ENCODE results near the gene TTLL11. TPM values are rescaled to one million over a fixed set of nuclear protein-coding genes. Genes with fewer than 3 reads are reported as not detected.

The TTLL11 gene
- total RNA-seq, 1 experiment from 2014 or later = 1.5 TPM

GRCh38 chr9:122080986-122081385, 12.1 kb downstream of the TTLL11 start:
- Histone ChIP-seq H4K5ac (ENCODE audit: insufficient read length, low read depth, low read length) (no peak overlapping the region), H3K4ac (ENCODE audit: low read depth, low read length) (no peak overlapping the region), H2BK15ac (ENCODE audit: low read depth, low read length) (no peak overlapping the region), H2BK5ac (ENCODE audit: insufficient read length, low read length) (no peak overlapping the region), H2AFZ (ENCODE audit: low read length) (no peak overlapping the region), H3K23ac (ENCODE audit: insufficient read length, low read depth, low read length) (no peak overlapping the region), H2AK5ac (ENCODE audit: insufficient read length, low read length) (no peak overlapping the region), H3T11ph (ENCODE audit: low read length) (no peak overlapping the region), H4K20me1 (ENCODE audit: control insufficient read depth, insufficient read depth, insufficient read length) (no peaks in the 10 kb centered on the region), H3K4me1 (ENCODE audit: insufficient read depth, low read length) (no peaks in the 10 kb centered on the region), H3K56ac (ENCODE audit: insufficient read length, low read depth, low read length) (no peak overlapping the region), H3K18ac (ENCODE audit: insufficient read length, low read depth, low read length) (no peak overlapping the region), H3K79me2 (ENCODE audit: insufficient read depth, low read length) (no peaks in the 10 kb centered on the region), H4K91ac (ENCODE audit: insufficient read length, low read depth, low read length) (no peak overlapping the region), H3K23me2 (ENCODE audit: insufficient read length, low read depth, low read length, poor library complexity, severe bottlenecking) (no peaks in the 10 kb centered on the region), H3K4me2 (ENCODE audit: insufficient read depth, insufficient read length, low read length) (no peak overlapping the region), H3K9me3 (ENCODE audit: control insufficient read depth, low read depth, low read length) (no peaks in the 10 kb centered on the region), H4K8ac (replicated peaks; ENCODE audit: insufficient read length, low read depth, low read length) (no peak overlapping the region), H3K79me1 (ENCODE audit: insufficient read depth, low read depth, low read length, poor library complexity, severe bottlenecking) (no peaks in the 10 kb centered on the region), H3K14ac (ENCODE audit: insufficient read depth, low read length) (no peak overlapping the region), H2BK120ac (ENCODE audit: low read depth, low read length, poor library complexity, severe bottlenecking) (no peak overlapping the region), H3K27ac (ENCODE audit: insufficient read length, low read depth, low read length) (no peak overlapping the region), H3K9ac (ENCODE audit: extremely low read depth, insufficient read length, low read length) (no peak overlapping the region), H2BK20ac (ENCODE audit: low read depth, low read length, poor library complexity, severe bottlenecking) (no peak overlapping the region), H3K27me3 (ENCODE audit: insufficient read depth, low read length) (no peaks in the 10 kb centered on the region), H2BK12ac (ENCODE audit: insufficient read length, low read depth, low read length) (no peak overlapping the region)
- Mint-ChIP-seq H3K4me1 (no peaks in the 10 kb centered on the region), H3K27me3 (ENCODE audit: low read depth) (peaks cover 7% of the 10 kb centered on the region), H3K4me3 (no peak overlapping the region), H3K9me3 (peaks cover 5 to 14% of the 10 kb centered on the region in 2 experiments), H3K27ac (no peak overlapping the region), H3K36me3 (ENCODE audit: insufficient read depth in 1 of 3, low read depth in 3 of 3) (no peaks in the 10 kb centered on the region)
- no peak for DNase-seq
- no CpG with 5 or more reads among the region's 5 CpGs for WGBS (ENCODE audit: extremely low coverage, insufficient read length, low lambda C conversion rate)
- TF ChIP-seq CTCF (conservative IDR thresholded peaks at IDR 0.05) = no peak

Data from H9 (cell line).